ENCODE measurements around the gene WWOX.

WWOX gene

GRCh38 chr16:78452025-78452555 is 352.6 kb downstream of the WWOX start:
- H3K4me1 ChIP-seq = peaks cover 0 to 16% (median 0%) of the 10 kb centered on the region in 4 donors
- no peaks in the 10 kb centered on the region for H3K9me3 ChIP-seq
- no peaks in the 10 kb centered on the region for H3K36me3 ChIP-seq
- intact Hi-C loops (cut with DNase I; ENCODE audit: low total_unique reads) = no loop called here
- no peak overlapping the region for H3K4me3 ChIP-seq
- no peak for DNase-seq
- H3K27ac ChIP-seq = no peak overlapping the region
- TF ChIP-seq CTCF (IDR thresholded peaks at IDR 0.05) = no peak
- no peaks in the 10 kb centered on the region for H3K27me3 ChIP-seq

- Histone ChIP-seq H3K36me3 (no peaks in the 10 kb centered on the region), H3K4me3 (no peak overlapping the region), H3K27ac (no peak overlapping the region), H3K27me3 (no peaks in the 10 kb centered on the region), H3K9me3 (no peaks in the 10 kb centered on the region), H3K4me1 (peaks cover 0 to 16% (median 11%) of the 10 kb centered on the region in 4 donors)
- TF ChIP-seq CTCF (IDR thresholded peaks at IDR 0.05) = no peak
- DNase-seq = no peak
- intact Hi-C loops (cut with DNase I; ENCODE audit: low total_unique reads) = no loop called here
Measured at GRCh38 chr16:78455861-78456260, 356.4 kb downstream of the WWOX start.

- intact Hi-C loops (cut with DNase I; ENCODE audit: low total_unique reads) = no loop called here
- no peaks in the 10 kb centered on the region for H3K9me3 ChIP-seq
- no peaks in the 10 kb centered on the region for H3K36me3 ChIP-seq
- no peaks in the 10 kb centered on the region for H3K27me3 ChIP-seq
- no peak for TF ChIP-seq CTCF (IDR thresholded peaks at IDR 0.05)
- H3K4me3 ChIP-seq = no peak overlapping the region
- H3K27ac ChIP-seq = no peak overlapping the region
- H3K4me1 ChIP-seq = peaks cover 0 to 38% (median 20%) of the 10 kb centered on the region in 4 donors
- DNase-seq = no peak
Measured at GRCh38 chr16:78458588-78458987, 359.1 kb downstream of the WWOX start.

- Histone ChIP-seq H3K4me3 (no peak overlapping the region), H3K9me3 (no peaks in the 10 kb centered on the region), H3K27me3 (no peaks in the 10 kb centered on the region), H3K36me3 (no peaks in the 10 kb centered on the region), H3K4me1 (peaks cover 0 to 38% (median 20%) of the 10 kb centered on the region in 4 donors), H3K27ac (peak overlapping the region; percentile 9 to 12)
- no peak for DNase-seq
- no peak for TF ChIP-seq CTCF (IDR thresholded peaks at IDR 0.05)
- intact Hi-C loops (cut with DNase I; ENCODE audit: low total_unique reads) = no loop called here
Measured at GRCh38 chr16:78460428-78460827, 361.0 kb downstream of the WWOX start.

- H3K9me3 ChIP-seq = no peaks in the 10 kb centered on the region
- H3K27ac ChIP-seq = peak overlapping the region in 1 of 2 donors; percentile 10
- DNase-seq = no peak
- no peak overlapping the region for H3K4me3 ChIP-seq
- no peak for TF ChIP-seq CTCF (IDR thresholded peaks at IDR 0.05)
- intact Hi-C loops (cut with DNase I; ENCODE audit: low total_unique reads) = no loop called here
- no peaks in the 10 kb centered on the region for H3K36me3 ChIP-seq
- H3K27me3 ChIP-seq = no peaks in the 10 kb centered on the region
- peaks cover 0 to 38% (median 20%) of the 10 kb centered on the region in 4 donors for H3K4me1 ChIP-seq
Measured at GRCh38 chr16:78461087-78461486, 361.6 kb downstream of the WWOX start.

Data from tibial artery (tissue), 4 donors.